ENCODE results near the gene SULT1C4.

DNA sequence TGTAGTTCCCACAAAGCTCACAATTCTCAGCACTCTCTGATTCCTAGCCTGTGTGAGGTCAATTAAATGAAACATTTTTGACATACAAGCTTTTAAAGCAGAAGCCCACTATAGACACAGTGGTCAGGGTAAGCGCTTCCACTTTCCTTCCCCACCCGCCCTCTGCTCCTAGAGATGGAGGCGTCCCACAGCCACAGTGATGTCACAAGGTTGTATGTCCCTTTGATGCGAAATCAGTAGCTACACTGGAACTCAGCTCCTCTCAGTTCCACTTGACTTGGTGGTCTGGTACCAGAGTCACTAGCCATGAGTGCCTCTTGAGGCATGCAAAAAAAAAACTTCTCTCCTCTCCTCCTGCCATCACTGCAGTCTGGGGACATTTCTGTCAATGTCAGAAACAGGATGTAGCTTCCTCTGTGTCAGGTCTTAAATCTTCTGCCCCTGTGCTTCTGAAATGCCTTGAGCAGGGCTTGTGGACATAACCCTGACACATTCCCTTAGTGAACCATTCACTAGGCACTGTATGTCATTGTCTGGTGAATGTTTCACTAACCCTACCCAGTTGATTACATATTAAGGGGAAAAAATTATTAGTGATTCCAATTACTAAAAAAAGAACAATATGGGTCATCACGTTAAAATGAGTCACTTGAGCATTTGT lies 7.8 kb downstream of the SULT1C4 start:
- no peak for TF ChIP-seq EZH2 (IDR thresholded peaks at IDR 0.05; ENCODE audit: borderline replicate concordance, low read depth, low read length, poor library complexity, severe bottlenecking)
- TF ChIP-seq, protein P1, sequence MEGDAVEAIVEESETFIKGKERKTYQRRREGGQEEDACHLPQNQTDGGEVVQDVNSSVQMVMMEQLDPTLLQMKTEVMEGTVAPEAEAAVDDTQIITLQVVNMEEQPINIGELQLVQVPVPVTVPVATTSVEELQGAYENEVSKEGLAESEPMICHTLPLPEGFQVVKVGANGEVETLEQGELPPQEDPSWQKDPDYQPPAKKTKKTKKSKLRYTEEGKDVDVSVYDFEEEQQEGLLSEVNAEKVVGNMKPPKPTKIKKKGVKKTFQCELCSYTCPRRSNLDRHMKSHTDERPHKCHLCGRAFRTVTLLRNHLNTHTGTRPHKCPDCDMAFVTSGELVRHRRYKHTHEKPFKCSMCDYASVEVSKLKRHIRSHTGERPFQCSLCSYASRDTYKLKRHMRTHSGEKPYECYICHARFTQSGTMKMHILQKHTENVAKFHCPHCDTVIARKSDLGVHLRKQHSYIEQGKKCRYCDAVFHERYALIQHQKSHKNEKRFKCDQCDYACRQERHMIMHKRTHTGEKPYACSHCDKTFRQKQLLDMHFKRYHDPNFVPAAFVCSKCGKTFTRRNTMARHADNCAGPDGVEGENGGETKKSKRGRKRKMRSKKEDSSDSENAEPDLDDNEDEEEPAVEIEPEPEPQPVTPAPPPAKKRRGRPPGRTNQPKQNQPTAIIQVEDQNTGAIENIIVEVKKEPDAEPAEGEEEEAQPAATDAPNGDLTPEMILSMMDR (conservative IDR thresholded peaks at IDR 0.05; ENCODE audit: low read depth, low read length): no peak

Measured in A673 (cell line).